HG02884 (cell line): ENCODE data around the gene SEMA4D.

Source experiments
- ATAC-seq: cut with Tn5 transposase; IDR thresholded peaks from one replicate; pipeline ENCODE4 v1.9.1; 2021; ENCODE audit warnings: mild to moderate bottlenecking, moderate library complexity; ENCODE audit not compliant: unreplicated experiment

Gene SEMA4D

GRCh38 chr9:89329917-89330316, 168.0 kb downstream of the SEMA4D start:
- ATAC-seq, result no peak

GRCh38 chr9:89328064-89328463, 169.8 kb downstream of the SEMA4D start:
- ATAC-seq, result no peak

GRCh38 chr9:89325733-89326132, 172.2 kb downstream of the SEMA4D start:
- no peak for ATAC-seq

- ATAC-seq, result no peak
Observed at GRCh38 chr9:89323390-89323789, 174.5 kb downstream of the SEMA4D start.

GRCh38 chr9:89319015-89319905, 178.7 kb downstream of the SEMA4D start:
- ATAC-seq, result no peak

- ATAC-seq, result peak; percentile 88
Observed at GRCh38 chr9:89318123-89319014, 179.5 kb downstream of the SEMA4D start, which contains the start of gene SECISBP2. Gene SECISBP2, plus strand, starts transcription at chr9:89318500. Its CDS starts 77 bp downstream, at chr9:89318577.

- no peak for ATAC-seq
Observed at GRCh38 chr9:89317282-89317681, 180.6 kb downstream of the SEMA4D start.

- ATAC-seq, result no peak
Observed at GRCh38 chr9:89315482-89315881, 182.4 kb downstream of the SEMA4D start.

- ATAC-seq, result no peak
Observed at GRCh38 chr9:89314955-89315354, 183.0 kb downstream of the SEMA4D start.

- no peak for ATAC-seq
Observed at GRCh38 chr9:89313842-89314241, 184.1 kb downstream of the SEMA4D start.

GRCh38 chr9:89312222-89312571, 185.7 kb downstream of the SEMA4D start:
- ATAC-seq, result no peak

GRCh38 chr9:89311346-89312221, 186.3 kb downstream of the SEMA4D start:
- no peak for ATAC-seq
